NAMALWA (cell line): ENCODE measurements around the gene MYO7B.

ENCODE experiments used
- DNase-seq: peaks from one replicate; pipeline ENCODE4 v3.0.0-alpha.2; 2015; ENCODE audit warnings: low spot score

MYO7B gene

DNA sequence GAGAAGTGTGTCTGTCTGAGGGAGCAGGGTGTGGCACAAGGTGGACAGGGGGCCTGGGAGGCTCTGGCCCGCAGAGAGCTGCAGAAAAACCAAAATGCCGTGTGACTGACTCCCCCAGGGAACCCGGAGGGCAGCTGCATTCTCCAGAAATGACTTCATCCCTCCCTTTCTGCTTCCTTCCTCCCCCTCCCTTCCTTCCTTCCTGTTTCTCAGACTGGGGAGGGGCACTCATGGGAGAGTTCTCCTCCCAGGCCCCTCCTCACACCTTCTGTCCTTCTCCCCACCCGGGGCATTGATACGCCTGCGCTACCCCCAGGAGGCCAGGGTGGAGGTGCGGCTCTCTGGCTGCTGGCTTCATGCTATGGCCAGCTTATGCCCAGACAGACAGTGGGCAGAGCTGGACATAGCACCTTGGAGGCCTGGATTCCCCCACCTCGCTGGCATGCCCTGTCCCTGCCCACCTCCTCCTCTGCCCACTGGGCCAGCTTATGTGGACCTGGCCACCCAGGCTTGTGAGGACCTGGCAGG, 102.3 kb downstream of the MYO7B start:
- peak; percentile 46 for DNase-seq

DNA sequence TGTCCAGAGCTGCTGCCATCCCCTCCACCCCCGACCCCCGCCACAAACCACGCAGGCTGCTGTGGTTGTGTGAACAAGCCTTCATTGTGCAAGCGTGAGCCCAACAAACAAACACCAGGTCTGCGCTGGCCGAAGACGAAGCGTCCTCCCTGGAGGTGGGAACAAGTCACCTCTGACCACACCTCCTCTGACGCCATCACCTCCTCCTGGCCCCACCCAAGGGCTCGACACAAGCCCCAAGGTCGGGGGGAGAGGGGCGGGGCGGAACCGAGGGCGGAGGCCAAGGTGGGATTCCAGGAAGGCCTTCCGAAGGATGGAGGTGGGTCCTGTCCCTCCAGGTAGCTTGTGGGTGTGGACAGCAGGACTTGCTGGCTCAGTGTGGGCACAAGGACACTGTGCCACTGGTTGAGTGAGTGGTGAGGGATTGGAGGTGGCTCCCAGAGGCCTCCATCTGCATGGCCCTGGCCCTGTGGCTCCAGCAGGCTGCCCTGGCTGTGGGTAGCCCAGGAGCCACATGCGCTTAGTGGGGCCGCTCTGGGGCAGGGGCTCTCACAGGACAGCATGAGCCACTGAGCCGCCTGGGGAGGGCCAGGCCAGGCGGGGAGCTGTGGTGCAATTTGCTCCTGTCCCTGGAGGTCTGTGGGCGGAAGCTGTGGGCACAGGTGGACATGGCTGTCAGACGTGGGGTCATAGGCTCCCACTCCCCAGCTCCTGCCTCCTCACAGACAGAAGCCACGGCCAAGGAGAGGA, 103.1 kb downstream of the MYO7B start:
- DNase-seq: peak; percentile 36

DNA sequence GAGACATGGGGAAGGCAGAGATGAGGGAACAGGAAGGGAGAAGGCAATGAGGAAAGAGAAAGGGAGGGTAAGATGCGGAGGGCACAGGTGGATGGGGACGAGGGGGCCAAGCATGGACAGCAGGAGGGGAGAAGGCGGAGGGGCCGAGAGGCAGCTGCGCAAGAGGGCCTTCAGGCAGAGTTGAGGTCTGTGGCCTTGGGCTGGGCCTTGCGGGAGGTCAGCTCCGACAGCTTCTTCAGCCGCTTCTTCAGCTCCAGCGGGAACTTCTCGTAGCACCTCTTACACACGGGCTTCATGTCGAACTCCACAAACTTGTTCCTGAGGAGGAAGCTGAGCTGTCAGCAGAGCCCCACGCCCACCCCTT, 103.6 kb downstream of the MYO7B start:
- DNase-seq: no peak

DNA sequence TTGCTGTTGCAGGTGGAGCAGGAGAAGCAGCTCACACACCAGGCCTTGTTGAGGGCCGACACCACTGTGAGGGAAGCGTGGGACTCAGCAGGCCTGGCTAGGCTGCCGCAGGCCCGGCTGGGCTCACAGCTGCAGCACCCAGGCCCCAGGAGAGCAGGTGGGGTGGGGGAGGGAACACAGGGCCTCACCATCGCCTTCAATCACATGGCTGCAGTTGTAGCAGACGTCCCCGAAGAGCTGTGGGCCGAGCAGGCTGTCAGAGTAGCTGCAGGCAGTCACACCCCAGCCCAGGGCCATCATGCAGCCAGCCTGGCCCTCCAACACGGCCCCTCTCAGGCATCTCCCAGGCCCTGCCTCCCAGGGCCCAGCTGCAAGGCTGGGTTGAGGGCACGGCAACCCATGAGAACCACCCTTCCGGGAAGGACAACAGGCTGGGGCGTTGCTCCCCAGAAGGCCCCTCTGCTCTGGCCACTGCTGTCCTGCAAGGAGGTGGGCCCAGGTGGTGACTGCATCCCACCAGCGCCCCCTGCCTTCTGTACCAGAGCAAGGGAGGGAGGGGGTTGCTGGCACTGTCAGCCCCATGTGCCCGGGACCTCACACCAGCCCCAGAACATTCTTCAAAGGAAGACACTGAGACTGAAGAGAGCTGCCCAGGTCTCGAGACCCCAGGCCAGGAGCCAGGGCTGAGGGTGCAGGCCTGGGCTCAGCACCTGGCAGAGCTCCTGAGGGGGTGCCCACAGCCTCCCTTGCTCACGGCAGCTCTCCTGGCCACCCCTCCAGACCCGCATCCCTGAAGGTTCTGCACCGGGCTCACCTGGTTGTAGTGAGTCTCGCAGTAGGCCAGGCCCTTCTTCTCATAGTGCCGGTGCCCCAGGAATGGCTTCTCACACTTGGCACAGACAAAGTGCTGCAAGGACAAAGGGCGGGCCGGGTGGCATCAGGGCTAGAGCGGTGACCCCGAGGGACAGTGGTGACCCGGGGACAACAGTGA, 104.9 kb downstream of the MYO7B start:
- DNase-seq: peak; percentile 92

DNA sequence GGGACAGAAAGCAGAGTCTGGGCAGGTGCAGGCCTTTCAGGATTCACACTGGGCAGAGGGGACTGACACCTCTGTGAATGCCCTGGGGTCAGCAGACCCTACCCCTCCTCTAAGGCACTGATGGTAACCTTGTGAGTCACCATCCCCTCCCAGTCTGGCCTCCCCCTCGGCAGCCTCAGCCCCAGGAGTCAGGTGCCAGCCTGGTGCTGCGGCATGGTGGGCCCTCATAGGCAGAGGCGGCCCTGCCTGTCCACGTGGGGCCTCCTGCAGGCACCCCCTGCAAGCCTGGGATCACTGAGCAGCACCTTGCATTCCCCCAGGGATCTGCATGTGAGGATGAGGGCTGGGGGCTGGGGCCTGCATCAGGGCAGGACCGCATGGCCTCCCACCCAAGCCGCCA, 105.7 kb downstream of the MYO7B start:
- DNase-seq: no peak

DNA sequence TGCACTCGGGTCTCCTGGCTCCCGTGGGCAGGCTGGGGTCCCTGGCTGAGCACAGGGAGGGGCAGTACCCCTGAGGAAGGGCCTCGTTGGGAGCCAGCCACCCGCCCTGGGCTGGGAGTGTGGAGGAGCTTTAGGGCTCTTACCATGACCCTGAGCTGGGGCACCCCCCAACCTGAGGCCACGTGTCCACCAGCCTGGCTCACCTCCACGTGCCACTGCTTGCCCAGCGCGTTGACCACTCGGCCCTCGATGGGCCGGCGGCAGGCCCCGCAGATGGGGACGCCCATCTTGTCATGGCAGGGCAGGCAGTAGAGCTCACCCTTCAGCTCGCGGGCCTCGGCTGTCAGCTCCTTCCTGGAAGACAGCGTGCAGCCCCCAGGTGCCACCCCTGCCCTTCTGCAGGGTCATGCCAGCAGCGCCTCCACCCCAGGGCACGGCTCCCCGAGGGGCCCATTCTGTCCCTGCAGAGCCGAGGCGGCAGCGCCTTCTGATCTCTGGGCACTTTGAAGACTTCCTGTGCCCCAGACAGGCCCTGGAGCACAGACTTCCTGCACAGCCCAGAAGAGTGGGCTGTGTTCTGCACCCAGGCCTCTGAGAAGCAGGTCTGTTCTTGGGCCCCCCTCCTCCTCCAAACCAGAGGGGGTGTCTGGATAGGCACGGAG, 106.5 kb downstream of the MYO7B start:
- no peak for DNase-seq

DNA sequence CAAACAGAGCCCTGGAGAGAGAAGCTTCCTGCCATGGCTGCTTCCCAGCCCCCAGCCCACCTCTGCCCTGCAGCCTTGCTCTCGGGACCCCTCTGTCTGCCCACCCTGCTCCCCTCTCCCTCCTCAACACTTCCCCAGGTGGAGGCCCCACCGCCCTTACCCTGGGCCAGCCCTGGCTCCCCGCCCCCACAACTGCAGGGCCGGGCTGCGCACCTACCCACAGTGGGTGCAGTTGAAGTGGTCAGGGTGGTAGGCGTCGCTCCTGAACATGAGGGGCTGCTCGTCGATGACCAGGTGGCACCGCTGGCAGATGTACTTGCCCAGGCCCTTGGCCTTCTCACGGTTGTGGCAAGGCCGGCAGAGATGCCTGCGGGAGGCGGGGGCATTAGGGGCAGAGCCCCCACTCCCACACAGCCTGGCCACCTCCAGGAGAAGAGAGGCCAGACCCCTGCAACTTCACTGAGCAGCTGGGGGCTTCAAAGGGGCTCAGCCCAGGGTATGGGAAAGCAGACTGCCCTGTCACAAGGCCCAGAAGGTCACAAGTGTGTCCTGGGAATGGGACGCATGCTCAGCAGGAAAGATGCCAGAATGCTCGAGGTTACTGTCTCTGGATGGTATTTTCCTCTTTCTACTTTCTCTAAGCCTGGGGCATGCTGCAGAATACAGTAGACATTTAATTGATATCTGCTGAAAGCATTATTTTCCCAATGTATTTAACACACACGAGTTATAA, 107.4 kb downstream of the MYO7B start:
- DNase-seq: no peak

DNA sequence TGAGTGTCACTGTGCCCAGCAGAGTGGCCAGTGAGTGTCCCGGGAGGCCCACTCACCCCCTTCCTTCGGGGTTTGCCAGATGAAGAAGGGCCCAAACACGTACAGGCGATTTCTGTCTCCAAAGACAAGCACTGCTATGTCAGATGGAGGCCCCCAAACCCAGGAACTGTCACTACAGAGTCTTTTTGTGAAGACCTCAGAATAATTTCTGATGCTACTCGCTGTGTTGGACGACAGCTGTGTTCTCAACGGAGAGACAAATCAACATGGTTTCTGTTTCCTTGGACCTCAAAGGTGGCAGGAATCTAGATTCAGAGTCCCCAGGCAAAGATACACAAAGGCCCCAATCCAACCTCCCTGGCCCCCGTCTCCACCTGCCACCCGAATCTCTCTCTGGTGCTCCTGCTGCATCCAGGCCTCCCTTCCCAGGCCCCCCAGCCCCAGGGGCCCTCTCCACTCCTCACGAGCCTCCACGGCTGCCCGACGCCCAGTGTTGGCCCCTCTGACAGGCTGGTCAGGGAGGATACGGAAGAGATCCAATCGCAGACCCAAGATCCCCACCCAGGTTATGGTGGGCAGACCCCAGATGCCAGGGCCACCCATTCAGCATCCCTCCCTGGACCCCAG, 108.1 kb downstream of the MYO7B start:
- no peak for DNase-seq

DNA sequence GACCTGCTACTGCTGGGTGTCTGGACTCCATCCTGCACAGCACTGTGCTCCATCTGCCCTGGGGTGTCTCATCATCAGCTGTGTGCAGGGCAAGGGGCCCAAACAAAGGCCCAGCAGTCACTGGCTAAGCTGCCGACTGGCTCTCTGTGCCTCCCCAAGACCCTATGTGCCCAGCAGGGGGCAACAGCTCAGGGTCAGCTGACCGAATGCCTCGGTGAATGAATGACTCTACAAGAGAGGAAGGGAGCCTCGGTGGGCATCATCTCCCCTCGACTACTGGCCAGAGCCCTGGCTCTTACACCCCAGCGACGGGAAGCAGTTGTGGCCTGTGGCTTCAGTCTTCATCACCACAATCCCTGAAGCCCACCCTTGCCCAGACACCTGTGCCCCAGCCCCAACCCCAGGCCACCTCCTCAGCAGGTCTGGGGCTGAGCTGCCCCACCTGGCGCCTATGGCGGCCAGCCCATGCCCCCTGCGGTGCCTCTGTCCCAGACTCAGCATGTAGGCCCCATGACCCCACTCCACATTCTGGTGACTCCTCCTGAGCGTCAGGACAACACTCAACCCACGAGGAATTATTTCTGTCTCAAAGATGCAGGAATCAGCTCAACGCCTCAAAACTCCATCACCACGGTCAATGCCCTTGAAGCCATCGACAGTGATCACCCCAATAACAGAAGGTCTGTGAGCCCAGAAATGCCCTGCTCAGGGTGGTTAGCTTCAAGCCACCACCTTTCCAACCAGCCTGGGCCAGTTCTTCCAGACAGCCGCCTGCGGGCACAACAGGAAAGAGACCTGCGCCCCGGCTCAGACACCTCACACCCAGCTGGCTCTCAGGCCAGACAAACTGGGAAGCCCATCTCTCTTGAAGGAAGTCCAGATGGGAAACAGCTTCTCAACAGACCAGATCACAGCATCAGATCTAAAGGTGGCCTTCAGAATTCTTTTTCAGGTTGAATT, 108.9 kb downstream of the MYO7B start:
- no peak for DNase-seq

DNA sequence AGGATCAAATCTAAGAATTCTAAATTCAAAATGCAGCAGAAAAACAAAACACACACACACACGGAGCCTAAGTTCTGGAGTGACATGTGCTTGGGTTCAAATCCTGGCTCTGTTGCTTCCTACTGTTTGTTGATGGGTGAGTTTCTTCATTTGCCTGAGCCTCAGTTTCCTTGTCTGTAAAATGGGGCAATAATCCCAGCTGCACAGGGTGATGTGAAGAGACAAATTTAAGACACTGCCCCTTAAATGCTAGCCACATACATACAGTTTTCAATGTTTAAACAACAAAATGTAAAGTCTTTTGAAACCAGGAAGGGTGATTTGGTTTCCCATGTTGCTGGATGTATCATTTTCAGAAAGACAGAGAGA, 109.5 kb downstream of the MYO7B start:
- no peak for DNase-seq

DNA sequence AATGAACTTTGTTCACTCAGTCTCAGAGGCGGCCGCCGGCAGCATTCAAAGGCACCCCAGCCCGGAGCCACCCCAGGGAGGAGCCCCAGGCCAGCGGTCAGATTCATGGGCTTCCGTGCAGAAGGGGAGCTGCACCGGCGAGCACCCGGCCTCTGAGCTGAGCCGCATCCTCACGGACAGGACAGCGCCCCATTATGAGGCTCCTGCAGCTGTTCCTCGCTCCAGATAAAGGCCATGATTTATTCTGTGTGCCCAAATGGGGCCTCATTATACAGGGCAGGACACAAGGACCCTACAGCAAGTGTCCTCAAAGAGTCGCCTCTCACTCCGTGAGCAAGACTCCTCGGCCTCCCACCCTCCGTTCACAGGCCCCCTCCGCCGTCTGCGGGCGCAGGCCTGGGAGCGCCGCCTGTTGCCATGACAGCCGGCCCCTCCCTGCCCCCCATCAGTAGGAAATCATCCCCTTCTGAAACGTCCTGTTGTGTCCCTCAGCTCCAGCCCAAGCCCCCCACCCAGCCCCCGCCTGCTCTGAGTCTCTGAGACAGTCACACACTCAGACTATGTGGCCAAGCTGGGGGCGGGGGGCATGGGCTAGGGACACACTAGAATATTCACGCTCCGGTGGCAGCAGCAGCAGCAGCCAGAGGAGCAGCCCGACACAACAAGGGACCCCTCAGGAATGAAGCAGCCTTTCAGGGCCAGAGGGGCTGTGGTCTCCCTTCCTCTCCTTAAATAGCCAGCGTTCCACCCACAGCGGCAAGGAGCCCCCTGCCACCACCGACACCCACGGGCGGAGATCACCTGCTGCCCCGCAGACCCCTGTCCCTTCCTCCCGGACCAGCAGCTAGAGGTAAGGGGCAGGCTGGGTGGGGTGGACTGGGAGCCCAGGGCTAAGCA, 110.2 kb downstream of the MYO7B start, which contains the start of gene GPR17:
Gene GPR17, plus strand, starts transcription at position 759 of the 897 bp plus-strand sequence. CDS start 4,583 bp downstream, outside the sequence.
- no peak for DNase-seq

DNA sequence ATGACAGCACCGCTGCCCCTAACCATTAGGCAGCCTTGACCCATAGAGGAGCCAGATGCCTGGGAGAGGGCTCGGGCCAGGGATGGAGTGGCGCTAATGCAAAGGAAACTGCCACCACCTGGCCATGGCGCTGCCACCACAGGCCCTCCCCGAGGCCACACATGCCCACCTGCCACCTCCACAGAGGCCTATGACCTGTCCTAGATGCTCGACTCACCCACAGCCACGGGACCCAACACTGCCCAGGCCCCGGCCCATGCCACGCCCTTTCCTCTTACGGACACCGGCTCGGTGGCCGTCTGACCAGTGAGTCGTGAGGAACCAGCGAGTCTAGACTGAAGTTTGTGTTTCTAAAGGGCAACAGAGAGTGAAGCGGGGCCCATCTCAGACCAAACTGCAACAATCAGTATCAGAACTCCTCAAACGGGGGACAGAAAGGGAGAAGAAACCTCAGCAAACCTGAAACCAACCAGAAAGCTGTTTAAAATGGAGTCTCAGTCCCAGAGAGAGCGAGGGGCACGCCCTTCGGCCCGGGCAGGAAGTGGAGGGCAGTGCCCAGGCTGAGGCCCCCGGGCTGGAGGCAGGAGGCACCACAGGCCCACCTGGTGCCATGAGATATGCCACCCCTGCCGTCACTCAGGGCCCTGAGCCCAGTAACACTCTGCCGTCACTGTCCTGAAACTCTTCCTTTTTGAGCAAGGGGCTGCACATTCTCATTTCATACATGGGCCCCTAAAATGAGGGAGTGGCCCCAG, 111.2 kb downstream of the MYO7B start:
- no peak for DNase-seq

DNA sequence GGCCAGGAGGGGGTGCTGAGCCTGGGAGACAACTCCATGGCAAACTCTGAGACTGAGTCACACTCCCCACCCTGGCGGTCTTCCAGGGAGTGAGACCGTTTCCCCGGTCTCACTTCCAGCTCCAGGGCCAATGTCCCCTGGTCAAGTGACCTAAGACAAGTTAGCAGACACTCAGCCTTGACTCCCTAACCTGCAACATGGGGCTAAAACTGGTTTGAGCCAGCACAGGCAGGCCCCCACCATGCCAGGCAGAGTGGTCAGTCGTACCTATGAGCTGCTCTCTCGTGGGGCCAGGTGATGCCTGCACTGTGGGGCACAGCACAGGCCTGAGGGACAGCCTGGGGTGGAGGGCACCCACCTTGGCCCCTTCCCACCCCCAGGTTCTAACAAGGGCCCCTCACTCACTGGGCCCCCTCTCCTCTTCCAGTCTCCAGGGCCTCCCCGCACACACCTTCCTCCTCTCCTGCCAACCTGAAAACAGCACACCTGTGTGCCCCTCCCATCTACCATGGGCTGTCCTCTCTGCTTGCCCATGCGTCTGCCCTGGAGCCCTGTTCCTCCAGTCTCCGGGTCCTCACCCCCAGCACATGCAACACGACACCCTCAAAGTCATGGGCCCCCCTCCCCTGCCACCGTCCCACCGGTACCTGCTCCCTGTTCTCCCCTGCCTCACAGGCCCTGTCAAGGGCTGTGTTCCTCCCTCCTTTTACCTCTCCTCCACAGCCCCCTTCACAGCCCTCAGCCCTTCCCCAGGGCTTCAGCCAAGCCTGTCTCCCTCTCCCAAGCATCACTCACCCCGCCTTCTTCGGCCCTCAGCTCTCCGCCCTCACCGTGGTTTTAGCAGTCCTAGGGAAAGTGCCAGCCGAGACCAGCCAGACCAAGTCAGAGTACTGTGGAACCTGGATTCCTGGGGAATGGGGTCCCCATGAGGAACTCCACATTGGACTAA, 112.0 kb downstream of the MYO7B start:
- no peak for DNase-seq

DNA sequence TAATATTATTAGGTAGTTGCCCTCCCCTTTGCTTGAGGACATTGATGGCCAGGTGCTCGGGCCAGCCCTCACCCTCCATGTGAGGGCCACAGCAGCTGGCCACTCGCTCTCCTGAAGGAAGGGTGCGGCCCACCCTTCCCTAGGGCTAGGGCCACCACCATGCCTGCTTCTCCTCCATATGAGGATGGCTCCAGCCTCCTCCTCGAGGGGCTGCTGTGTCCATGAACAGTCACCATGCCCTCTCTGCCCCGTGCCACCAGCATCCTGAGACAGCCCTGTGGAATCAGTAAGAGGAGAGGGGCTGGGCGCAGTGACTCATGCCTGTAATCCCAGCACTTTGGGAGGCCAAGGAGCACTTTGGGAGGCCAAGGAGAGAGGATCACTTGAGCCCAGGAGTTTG, 112.8 kb downstream of the MYO7B start:
- no peak for DNase-seq

DNA sequence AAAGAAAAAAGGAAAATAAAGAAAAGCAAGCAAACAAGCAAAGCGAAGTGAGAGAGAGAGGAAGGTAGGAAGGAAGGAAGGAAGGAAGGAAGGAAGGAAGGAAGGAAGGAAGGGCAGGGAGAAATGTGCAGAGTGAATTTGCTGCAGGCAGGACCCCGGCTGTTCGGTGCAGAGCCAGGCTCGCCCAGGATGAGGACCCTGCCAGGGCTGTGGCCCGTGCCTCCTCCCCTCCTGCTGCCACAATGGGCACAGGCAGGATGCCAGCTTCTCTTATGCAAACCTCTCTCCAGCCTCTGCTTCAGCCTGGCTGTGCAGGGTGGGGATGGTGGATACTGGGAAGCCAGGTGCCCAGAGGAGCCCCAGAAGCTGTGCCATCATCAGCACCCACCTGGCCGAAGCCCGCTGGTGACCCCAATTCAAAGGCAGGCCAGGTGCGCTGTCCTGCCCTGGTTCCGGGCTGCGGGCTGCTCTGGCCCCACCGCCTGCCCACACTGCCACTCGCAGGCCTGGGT, 113.7 kb downstream of the MYO7B start:
- no peak for DNase-seq

DNA sequence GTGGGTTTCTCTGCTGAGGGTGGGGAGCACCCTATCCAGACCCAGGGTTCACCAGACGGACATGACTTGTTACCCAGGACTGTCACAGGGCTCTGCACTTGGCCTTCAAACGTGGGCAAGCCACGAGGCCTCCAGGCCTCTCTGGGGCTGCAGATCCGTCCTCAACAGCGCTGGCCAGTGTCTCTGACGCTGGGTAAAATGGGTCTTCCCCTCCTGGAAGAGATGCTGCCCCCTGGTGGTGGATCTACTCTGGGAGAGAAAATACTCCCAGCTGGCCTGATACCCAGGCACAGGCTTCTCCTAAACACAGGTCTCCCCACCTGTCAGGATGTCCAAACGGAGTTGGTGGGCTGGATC, 114.2 kb downstream of the MYO7B start:
- peak; percentile 88 for DNase-seq
